H9 (cell line): ENCODE measurements around the gene FAP. TPM values are rescaled to one million over a fixed set of nuclear protein-coding genes. Genes with fewer than 3 reads are reported as not detected.

Source experiments
- DNase-seq: peaks from one replicate; pipeline ENCODE4 v3.0.0-alpha.2; 2017
- H2AFZ ChIP-seq: one replicate; pipeline ENCODE4 v1.6.1; 2013; ENCODE audit warnings: mild to moderate bottlenecking, low read length, control low read depth, moderate library complexity
- H2AK5ac ChIP-seq: 2 replicates; pipeline ENCODE4 v1.6.1; 2013; ENCODE audit warnings: low read length, control low read depth, mixed read lengths; ENCODE audit not compliant: insufficient read length
- H2BK120ac ChIP-seq: one replicate; pipeline ENCODE4 v1.6.1; 2013; ENCODE audit warnings: low read depth, mild to moderate bottlenecking, low read length, control low read depth, inconsistent platforms; ENCODE audit not compliant: poor library complexity, severe bottlenecking
- H2BK12ac ChIP-seq: 2 replicates; pipeline ENCODE4 v1.6.1; 2013; ENCODE audit warnings: low read length, control low read depth, mixed read lengths, low read depth; ENCODE audit not compliant: insufficient read length
- H2BK15ac ChIP-seq: 2 replicates; pipeline ENCODE4 v1.6.1; 2013; ENCODE audit warnings: low read depth, low read length, control low read depth
- H2BK20ac ChIP-seq: one replicate; pipeline ENCODE4 v1.6.1; 2013; ENCODE audit warnings: low read depth, mild to moderate bottlenecking, low read length, control low read depth, inconsistent platforms; ENCODE audit not compliant: poor library complexity, severe bottlenecking
- H2BK5ac ChIP-seq: 2 replicates; pipeline ENCODE4 v1.6.1; 2013; ENCODE audit warnings: low read length, control low read depth, mixed read lengths; ENCODE audit not compliant: insufficient read length
- H3K14ac ChIP-seq: 2 replicates; pipeline ENCODE4 v1.6.1; 2013; ENCODE audit warnings: low read length, control low read depth; ENCODE audit not compliant: insufficient read depth
- H3K18ac ChIP-seq: 2 replicates; pipeline ENCODE4 v1.6.1; 2013; ENCODE audit warnings: low read depth, mild to moderate bottlenecking, mixed read lengths, low read length, control low read depth; ENCODE audit not compliant: insufficient read length
- H3K23ac ChIP-seq: 2 replicates; pipeline ENCODE4 v1.6.1; 2013; ENCODE audit warnings: low read length, control low read depth, mixed read lengths, low read depth; ENCODE audit not compliant: insufficient read length
- H3K23me2 ChIP-seq: 2 replicates; pipeline ENCODE4 v1.6.1; 2013; ENCODE audit warnings: low read depth, mild to moderate bottlenecking, mixed read lengths, low read length, control low read depth; ENCODE audit not compliant: insufficient read length, poor library complexity, severe bottlenecking
- H3K27ac ChIP-seq: 2 replicates; pipeline ENCODE4 v1.5.1; 2013; ENCODE audit warnings: low read length, control low read depth, mixed read lengths, low read depth; ENCODE audit not compliant: insufficient read length
- H3K27me3 ChIP-seq: 2 replicates; pipeline ENCODE4 v1.6.1; 2013; ENCODE audit warnings: low read length, control low read depth, inconsistent platforms; ENCODE audit not compliant: insufficient read depth
- H3K4ac ChIP-seq: 2 replicates; pipeline ENCODE4 v1.6.1; 2013; ENCODE audit warnings: low read depth, mild to moderate bottlenecking, control low read depth, inconsistent platforms, low read length, moderate library complexity
- H3K4me1 ChIP-seq: 2 replicates; pipeline ENCODE4 v1.6.1; 2013; ENCODE audit warnings: low read length, control low read depth, inconsistent platforms; ENCODE audit not compliant: insufficient read depth
- H3K4me2 ChIP-seq: 2 replicates; pipeline ENCODE4 v1.6.1; 2013; ENCODE audit warnings: low read length, control low read depth, mixed read lengths; ENCODE audit not compliant: insufficient read length, insufficient read depth
- H3K56ac ChIP-seq: 2 replicates; pipeline ENCODE4 v1.6.1; 2013; ENCODE audit warnings: low read depth, mild to moderate bottlenecking, mixed read lengths, low read length, control low read depth; ENCODE audit not compliant: insufficient read length
- H3K79me1 ChIP-seq: 2 replicates; pipeline ENCODE4 v1.6.1; 2013; ENCODE audit warnings: low read depth, mild to moderate bottlenecking, moderate library complexity, low read length, control low read depth, inconsistent platforms; ENCODE audit not compliant: insufficient read depth, poor library complexity, severe bottlenecking
- H3K79me2 ChIP-seq: 2 replicates; pipeline ENCODE4 v1.6.1; 2013; ENCODE audit warnings: low read length, control low read depth, inconsistent platforms; ENCODE audit not compliant: insufficient read depth
- H3K9ac ChIP-seq: 2 replicates; pipeline ENCODE4 v1.6.1; 2013; ENCODE audit warnings: low read length, control low read depth, mixed read lengths; ENCODE audit not compliant: insufficient read length; ENCODE audit errors: extremely low read depth
- H3K9me3 ChIP-seq: one replicate; pipeline ENCODE4 v1.6.1; 2013; ENCODE audit warnings: low read depth, low read length, inconsistent platforms; ENCODE audit not compliant: control insufficient read depth
- H3T11ph ChIP-seq: one replicate; pipeline ENCODE4 v1.6.1; 2013; ENCODE audit warnings: mild to moderate bottlenecking, low read length, control low read depth, inconsistent platforms
- H4K20me1 ChIP-seq: one replicate; pipeline ENCODE4 v1.6.1; 2013; ENCODE audit not compliant: control insufficient read depth, insufficient read length, insufficient read depth
- H4K5ac ChIP-seq: 2 replicates; pipeline ENCODE4 v1.6.1; 2013; ENCODE audit warnings: low read depth, mild to moderate bottlenecking, mixed read lengths, low read length, control low read depth; ENCODE audit not compliant: insufficient read length
- H4K8ac ChIP-seq: replicated peaks from 2 replicates; pipeline ENCODE4 v1.6.1; 2013; ENCODE audit warnings: low read length, control low read depth, mixed read lengths, low read depth; ENCODE audit not compliant: insufficient read length
- H4K91ac ChIP-seq: 2 replicates; pipeline ENCODE4 v1.6.1; 2013; ENCODE audit warnings: low read depth, mild to moderate bottlenecking, moderate library complexity, mixed read lengths, low read length, control low read depth; ENCODE audit not compliant: insufficient read length
- H3K27ac Mint-ChIP-seq, 3 experiments: 2 replicates in 2 of 3; 3 replicates in 1 of 3; pipeline ENCODE4 v1.8.0; 2020 to 2021; ENCODE audit warnings: mixed read lengths in 3 of 3, mild to moderate bottlenecking in 1 of 3, moderate library complexity in 1 of 3
- H3K27me3 Mint-ChIP-seq: 2 replicates; pipeline ENCODE4 v1.8.0; 2021; ENCODE audit warnings: low read depth, mild to moderate bottlenecking, moderate library complexity, mixed read lengths
- H3K36me3 Mint-ChIP-seq, 3 experiments: 2 replicates in 2 of 3; 3 replicates in 1 of 3; pipeline ENCODE4 v1.8.0; 2020 to 2021; ENCODE audit warnings: low read depth in 3 of 3, mixed read lengths in 3 of 3; ENCODE audit not compliant: insufficient read depth in 1 of 3
- H3K4me1 Mint-ChIP-seq, 2 experiments: 2 replicates each; pipeline ENCODE4 v1.8.0; 2020; ENCODE audit warnings: mixed read lengths in 2 of 2
- H3K4me3 Mint-ChIP-seq, 2 experiments: 2 replicates in 1 of 2; 3 replicates in 1 of 2; pipeline ENCODE4 v1.8.0; 2020 to 2021; ENCODE audit warnings: mild to moderate bottlenecking in 2 of 2, mixed read lengths in 2 of 2, moderate library complexity in 1 of 2
- H3K9me3 Mint-ChIP-seq, 2 experiments: 2 replicates in 1 of 2; 3 replicates in 1 of 2; pipeline ENCODE4 v1.8.0; 2020; ENCODE audit warnings: mild to moderate bottlenecking in 2 of 2, mixed read lengths in 2 of 2, moderate library complexity in 1 of 2
- CTCF ChIP-seq: fragments of 200-600 bp; sonication (generic); conservative IDR thresholded peaks from 3 replicates; pipeline ENCODE4 v1.8.0; 2021; ENCODE audit warnings: antibody characterized with exemption, mild to moderate bottlenecking
- WGBS: extraction: QIAGEN DNeasy Blood & Tissue Kit; methylation state at CpG from one replicate; pipeline ENCODE4 v1.1.7; 2013; ENCODE audit warnings: missing lambda C conversion rate, low lambda C conversion rate, mixed read lengths; ENCODE audit not compliant: insufficient read length; ENCODE audit errors: extremely low coverage; 5-methylcytosine and 5-hydroxymethylcytosine counted together
- total RNA-seq: library from RNA; stranded (reverse); gene quantifications from 2 replicates; pipeline ENCODE4 v1.2.1, GENCODE V29; 2021

The FAP gene
- total RNA-seq, 1 experiment from 2014 or later, result not detected

DNA sequence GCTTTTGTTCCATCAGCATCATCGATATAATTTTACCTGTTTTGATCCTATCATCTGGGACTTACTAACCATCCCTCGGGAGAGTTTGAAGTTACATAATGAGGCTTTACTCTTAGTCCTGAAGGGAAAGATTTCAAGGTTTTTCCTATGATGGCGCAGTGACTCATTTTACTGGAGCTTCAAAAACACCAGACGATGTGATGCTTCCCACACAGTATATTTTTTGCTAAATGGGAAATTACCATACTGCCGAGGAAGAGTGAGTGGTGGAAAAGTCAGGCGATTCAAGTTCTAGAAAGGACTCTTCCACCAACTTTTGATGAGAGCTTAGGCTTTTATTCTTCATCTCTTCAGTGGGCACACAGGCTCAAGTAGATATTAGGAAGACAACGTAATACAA is 46.6 kb downstream of the FAP start:
- Histone ChIP-seq H3K23ac (no peak overlapping the region), H4K91ac (no peak overlapping the region), H3K56ac (no peak overlapping the region), H3K9me3 (no peaks in the 10 kb centered on the region), H2AK5ac (no peak overlapping the region), H3K14ac (no peak overlapping the region), H3K4me1 (no peaks in the 10 kb centered on the region), H2BK20ac (no peak overlapping the region), H3K27ac (no peak overlapping the region), H4K8ac (no peak overlapping the region), H3K27me3 (no peaks in the 10 kb centered on the region), H3K4ac (no peak overlapping the region), H4K5ac (no peak overlapping the region), H2BK5ac (no peak overlapping the region), H3K79me1 (no peaks in the 10 kb centered on the region), H3K79me2 (no peaks in the 10 kb centered on the region), H2BK120ac (no peak overlapping the region), H3K9ac (no peak overlapping the region), H2AFZ (no peak overlapping the region), H2BK15ac (no peak overlapping the region), H3K4me2 (no peak overlapping the region), H3T11ph (no peak overlapping the region), H2BK12ac (no peak overlapping the region), H3K18ac (no peak overlapping the region), H3K23me2 (no peaks in the 10 kb centered on the region), H4K20me1 (no peaks in the 10 kb centered on the region)
- Mint-ChIP-seq H3K9me3 (no peaks in the 10 kb centered on the region), H3K4me1 (peaks cover 0 to 6% of the 10 kb centered on the region in 2 experiments; a peak in 1 of 4 replicates), H3K27ac (no peak overlapping the region), H3K4me3 (no peak overlapping the region), H3K36me3 (no peaks in the 10 kb centered on the region), H3K27me3 (peaks cover 28% of the 10 kb centered on the region)
- no CpG with 5 or more reads among the region's 7 CpGs for WGBS
- no peak for TF ChIP-seq CTCF
- DNase-seq, result no peak
